Natural killer cell (primary cell): ENCODE measurements around the gene ZNF618. TPM values are rescaled to one million over a fixed set of nuclear protein-coding genes. Genes with fewer than 3 reads are reported as not detected.

ENCODE experiments used
- ATAC-seq, 3 donors: fragments of 150-1000 bp in 2 of 3; fragments of 200-7000 bp in 1 of 3; cut with Tn5 transposase; 1 replicate in 1 of 3; 2 replicates in 2 of 3; pipeline ENCODE4 v1.10.0; 2021; ENCODE audit warnings: mild to moderate bottlenecking in 2 of 3, moderate library complexity in 2 of 3
- DNase-seq, 2 donors: peaks; one replicate each; pipeline versions ENCODE4 v3.0.0 to v3.0.0-alpha.2; 2013 to 2021; ENCODE audit warnings: mixed read lengths in 1 of 2
- H3K27ac ChIP-seq: one replicate; pipeline ENCODE4 v1.5.1; 2013; ENCODE audit warnings: mild to moderate bottlenecking, low read length
- H3K27me3 ChIP-seq: one replicate; pipeline ENCODE4 v1.6.1; 2013; ENCODE audit warnings: low read length; ENCODE audit not compliant: control insufficient read depth, insufficient read depth
- H3K36me3 ChIP-seq: one replicate; pipeline ENCODE4 v1.6.1; 2013; ENCODE audit warnings: low read length; ENCODE audit not compliant: control insufficient read depth, insufficient read depth
- H3K4me1 ChIP-seq: one replicate; pipeline ENCODE4 v1.6.1; 2013; ENCODE audit warnings: low read length; ENCODE audit not compliant: control insufficient read depth, insufficient read depth
- H3K4me3 ChIP-seq: one replicate; pipeline ENCODE4 v1.5.1; 2013; ENCODE audit warnings: low read length
- H3K9me3 ChIP-seq: one replicate; pipeline ENCODE4 v1.6.1; 2013; ENCODE audit warnings: low read length; ENCODE audit not compliant: control insufficient read depth, insufficient read depth
- H3K27ac Mint-ChIP-seq, 2 donors: one replicate each; pipeline ENCODE4 v1.8.0; 2022; ENCODE audit warnings: mild to moderate bottlenecking in 2 of 2, mixed read lengths in 2 of 2, moderate library complexity in 1 of 2
- H3K27me3 Mint-ChIP-seq, 2 donors: one replicate each; pipeline ENCODE4 v1.8.0; 2022; ENCODE audit warnings: low read depth in 2 of 2, mixed read lengths in 2 of 2
- H3K36me3 Mint-ChIP-seq: one replicate; pipeline ENCODE4 v1.8.0; 2022; ENCODE audit warnings: mixed read lengths
- H3K4me1 Mint-ChIP-seq, 2 donors: one replicate each; pipeline ENCODE4 v1.8.0; 2022; ENCODE audit warnings: mixed read lengths in 2 of 2
- H3K4me3 Mint-ChIP-seq: one replicate; pipeline ENCODE4 v1.8.0; 2022; ENCODE audit warnings: mild to moderate bottlenecking, moderate library complexity, mixed read lengths
- H3K9me3 Mint-ChIP-seq, 2 donors: one replicate each; pipeline ENCODE4 v1.8.0; 2022; ENCODE audit warnings: mixed read lengths in 2 of 2
- WGBS: methylation state at CpG from one replicate; pipeline ENCODE4 v1.1.7; 2013; ENCODE audit warnings: missing lambda C conversion rate; ENCODE audit not compliant: insufficient coverage; 5-methylcytosine and 5-hydroxymethylcytosine counted together
- intact Hi-C: fragments of 100-400 bp; cut with micrococcal nuclease; formaldehyde crosslinking; loops from one replicate; pipeline ENCODE4 v1.14.2; 2022
- total RNA-seq, 4 donors: library from RNA; stranded (reverse); fragments of 120-200 nt in 1 of 4; gene quantifications; one replicate each; pipeline versions ENCODE4 v1.2.3 to v1.2.4, GENCODE V29; 2013 to 2022
- TF ChIP-seq, protein P1 (sequence below): fragments of 200-600 bp; IDR thresholded peaks from one replicate; pipeline ENCODE4 v1.8.0; 2022; ENCODE audit warnings: antibody characterized with exemption

Gene ZNF618
- total RNA-seq, 3 donors from 2014 or later (not counting 1 experiment from before 2014, with no cell fraction given), result 9.2 to 10.7 (median 10.0) TPM

DNA sequence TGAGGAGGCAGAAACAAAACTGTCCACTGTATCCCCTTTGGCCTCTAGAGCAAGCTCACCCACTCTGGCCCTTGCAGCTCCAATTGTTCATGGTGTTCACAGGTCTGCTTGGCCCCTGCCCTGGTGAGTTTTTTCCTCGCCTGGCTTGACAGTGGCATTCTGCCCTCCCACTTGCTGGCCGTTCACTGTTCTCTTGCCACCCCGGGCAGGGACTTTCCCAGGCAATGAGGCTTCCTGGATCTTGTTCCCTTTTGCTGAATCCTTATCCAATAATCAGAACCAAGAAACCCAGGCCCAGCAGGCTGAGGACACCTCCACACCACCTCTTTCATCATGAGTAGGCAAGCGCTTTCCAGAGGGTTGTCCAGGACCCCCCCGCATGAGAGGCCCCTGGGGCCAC lies 31.2 kb downstream of the ZNF618 start:
- ATAC-seq, result no peak
- 84% methylated on average over 5 of the region's 5 CpGs for WGBS

DNA sequence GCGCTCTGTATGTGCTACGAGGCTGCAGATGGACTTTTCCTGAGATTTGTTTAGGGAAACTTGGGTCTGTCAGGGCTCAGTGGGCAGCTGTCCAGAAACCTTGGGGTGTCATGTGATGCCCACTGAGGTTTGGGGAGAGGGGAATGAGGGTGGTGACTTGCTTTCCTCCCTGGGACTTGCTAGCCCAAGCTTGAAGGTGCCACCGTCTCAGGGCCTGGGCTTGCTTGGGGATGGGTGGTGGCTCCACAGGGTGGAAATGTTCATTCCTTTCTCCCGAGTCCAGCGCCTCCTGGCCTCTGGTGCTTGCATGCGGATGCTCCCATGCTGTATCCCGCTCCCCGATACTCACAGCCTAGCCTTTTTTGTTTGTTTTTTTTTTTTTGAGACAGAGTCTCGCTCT lies 33.3 kb downstream of the ZNF618 start:
- Mint-ChIP-seq H3K27me3 (no peaks in the 10 kb centered on the region), H3K4me3 (no peak overlapping the region), H3K27ac (no peak overlapping the region), H3K4me1 (peaks cover 0 to 10% of the 10 kb centered on the region in 2 donors), H3K36me3 (peaks cover under 1% of the 10 kb centered on the region), H3K9me3 (no peaks in the 10 kb centered on the region)
- WGBS, result 95% methylated on average over 9 of the region's 9 CpGs
- intact Hi-C loops, result no loop called here
- TF ChIP-seq, protein P1, sequence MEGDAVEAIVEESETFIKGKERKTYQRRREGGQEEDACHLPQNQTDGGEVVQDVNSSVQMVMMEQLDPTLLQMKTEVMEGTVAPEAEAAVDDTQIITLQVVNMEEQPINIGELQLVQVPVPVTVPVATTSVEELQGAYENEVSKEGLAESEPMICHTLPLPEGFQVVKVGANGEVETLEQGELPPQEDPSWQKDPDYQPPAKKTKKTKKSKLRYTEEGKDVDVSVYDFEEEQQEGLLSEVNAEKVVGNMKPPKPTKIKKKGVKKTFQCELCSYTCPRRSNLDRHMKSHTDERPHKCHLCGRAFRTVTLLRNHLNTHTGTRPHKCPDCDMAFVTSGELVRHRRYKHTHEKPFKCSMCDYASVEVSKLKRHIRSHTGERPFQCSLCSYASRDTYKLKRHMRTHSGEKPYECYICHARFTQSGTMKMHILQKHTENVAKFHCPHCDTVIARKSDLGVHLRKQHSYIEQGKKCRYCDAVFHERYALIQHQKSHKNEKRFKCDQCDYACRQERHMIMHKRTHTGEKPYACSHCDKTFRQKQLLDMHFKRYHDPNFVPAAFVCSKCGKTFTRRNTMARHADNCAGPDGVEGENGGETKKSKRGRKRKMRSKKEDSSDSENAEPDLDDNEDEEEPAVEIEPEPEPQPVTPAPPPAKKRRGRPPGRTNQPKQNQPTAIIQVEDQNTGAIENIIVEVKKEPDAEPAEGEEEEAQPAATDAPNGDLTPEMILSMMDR, result no peak
- DNase-seq, result no peak
- Histone ChIP-seq H3K27me3 (no peaks in the 10 kb centered on the region), H3K27ac (no peak overlapping the region), H3K4me3 (no peak overlapping the region), H3K4me1 (no peaks in the 10 kb centered on the region), H3K9me3 (no peaks in the 10 kb centered on the region), H3K36me3 (no peaks in the 10 kb centered on the region)
- ATAC-seq, result no peak

More for the DNA sequence above, 31.2 kb downstream of the ZNF618 start:
- no peaks in the 10 kb centered on the region for H3K9me3 ChIP-seq
- TF ChIP-seq, protein P1, result no peak
- peaks cover 0 to 8% of the 10 kb centered on the region in 2 donors for H3K4me1 Mint-ChIP-seq
- no peak overlapping the region for H3K27ac ChIP-seq
- intact Hi-C loops, result loop anchor here (2.0 kb wide), 1 partner anchor 42 kb away; no protein-coding TSS in a partner anchor
- no peaks in the 10 kb centered on the region for H3K27me3 Mint-ChIP-seq
- no peak overlapping the region for H3K4me3 ChIP-seq
- no peaks in the 10 kb centered on the region for H3K36me3 ChIP-seq
- H3K4me1 ChIP-seq, result no peaks in the 10 kb centered on the region
- H3K27me3 ChIP-seq, result no peaks in the 10 kb centered on the region
- H3K4me3 Mint-ChIP-seq, result no peak overlapping the region
- H3K36me3 Mint-ChIP-seq, result peaks cover 12% of the 10 kb centered on the region
- DNase-seq, result no peak
- H3K27ac Mint-ChIP-seq, result no peak overlapping the region
- H3K9me3 Mint-ChIP-seq, result peaks cover 0 to 4% of the 10 kb centered on the region in 2 donors

DNA sequence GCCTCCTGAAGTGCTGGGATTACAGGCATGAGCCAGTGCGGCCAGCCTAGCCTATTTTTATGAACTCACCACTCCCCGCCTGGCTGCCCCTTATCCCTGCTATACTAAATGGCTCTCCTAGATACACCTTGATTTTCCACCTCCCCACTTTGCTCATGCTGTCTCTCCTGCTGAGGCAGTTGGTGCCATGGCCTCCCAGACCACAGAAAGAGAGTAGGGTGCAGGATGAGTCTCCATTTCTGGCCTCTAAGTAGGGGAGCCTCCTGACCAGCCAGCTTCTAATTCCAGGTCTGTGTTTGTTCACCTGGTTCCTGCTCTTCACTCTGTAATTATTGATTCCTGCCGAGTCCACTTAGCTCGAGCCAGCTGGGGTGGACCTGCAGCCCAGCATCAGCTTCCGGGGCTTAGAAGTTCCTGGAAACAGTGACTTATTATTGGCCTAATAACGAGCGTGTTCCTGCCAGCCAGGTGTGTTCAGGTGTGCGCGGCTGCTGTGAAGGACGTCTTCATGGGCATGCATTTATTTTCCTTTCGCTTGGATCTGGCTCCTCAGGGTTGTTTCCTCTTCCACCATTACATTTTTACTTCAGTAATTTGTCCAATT lies 34.0 kb downstream of the ZNF618 start:
- H3K27me3 Mint-ChIP-seq, result no peaks in the 10 kb centered on the region
- H3K36me3 Mint-ChIP-seq, result no peaks in the 10 kb centered on the region
- peaks cover 0 to 17% of the 10 kb centered on the region in 2 donors for H3K4me1 Mint-ChIP-seq
- Histone ChIP-seq H3K4me1 (no peaks in the 10 kb centered on the region), H3K9me3 (no peaks in the 10 kb centered on the region), H3K27me3 (no peaks in the 10 kb centered on the region), H3K36me3 (no peaks in the 10 kb centered on the region), H3K27ac (no peak overlapping the region), H3K4me3 (no peak overlapping the region)
- WGBS, result 90% methylated on average over 11 of the region's 11 CpGs
- no peaks in the 10 kb centered on the region for H3K9me3 Mint-ChIP-seq
- intact Hi-C loops, result no loop called here
- H3K4me3 Mint-ChIP-seq, result no peak overlapping the region
- ATAC-seq (no peak), DNase-seq (no peak)
- TF ChIP-seq, protein P1, result no peak
- H3K27ac Mint-ChIP-seq, result no peak overlapping the region
